ENCODE results near the gene PLXNB2. TPM values are rescaled to one million over a fixed set of nuclear protein-coding genes. Genes with fewer than 3 reads are reported as not detected.
"Not testable (repeated sequence)": the region's sequence is repeated elsewhere in the genome, so short reads cannot be mapped to it uniquely, and the experiment has no call there.

Gene PLXNB2
- total RNA-seq, 3 donors from 2014 or later: 4.0 to 4.8 (median 4.7) TPM

DNA sequence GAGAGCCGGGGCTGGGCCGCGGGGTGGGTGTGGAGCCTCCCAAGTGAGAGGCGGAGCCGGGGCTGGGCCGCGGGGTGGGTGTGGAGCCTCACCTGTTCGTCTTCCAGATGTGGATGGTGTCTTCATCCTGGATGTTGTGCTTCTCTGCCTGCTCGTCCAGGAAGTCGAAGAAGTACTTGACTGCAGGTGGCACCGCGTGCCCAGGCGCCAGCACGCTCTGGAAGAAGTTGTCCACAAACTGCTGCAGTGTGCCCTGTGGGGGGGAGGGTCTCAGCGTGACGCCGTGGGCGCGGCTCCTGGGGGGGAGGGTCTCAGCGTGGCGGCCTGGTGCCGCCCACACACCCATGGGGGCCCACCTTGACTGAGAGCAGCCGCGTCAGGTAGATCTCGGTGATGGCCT is 29.7 kb downstream of the PLXNB2 start:
- Mint-ChIP-seq H3K4me1 (ENCODE audit: low read depth) (peaks cover 2% of the 10 kb centered on the region), H3K36me3 (ENCODE audit: insufficient read depth) (no peaks in the 10 kb centered on the region)

GRCh38 chr22:50276143-50276542 is 31.3 kb downstream of the PLXNB2 start:
- Mint-ChIP-seq H3K4me1 (ENCODE audit: low read depth) (peaks cover 5% of the 10 kb centered on the region), H3K4me3 (no peak overlapping the region), H3K9me3 (no peaks in the 10 kb centered on the region), H3K27me3 (ENCODE audit: low read depth) (peaks cover 2% of the 10 kb centered on the region), H3K36me3 (ENCODE audit: insufficient read depth) (no peaks in the 10 kb centered on the region)
- DNase-seq: no peak
- ATAC-seq: peak; percentile 44 to 51

More for the DNA sequence above, 29.7 kb downstream of the PLXNB2 start:
- H3K4me3 Mint-ChIP-seq: no peak overlapping the region
- no peak for ATAC-seq
- peaks cover 1% of the 10 kb centered on the region for H3K27me3 Mint-ChIP-seq (ENCODE audit: low read depth)
- H3K9me3 Mint-ChIP-seq: no peaks in the 10 kb centered on the region
- DNase-seq: no peak

DNA sequence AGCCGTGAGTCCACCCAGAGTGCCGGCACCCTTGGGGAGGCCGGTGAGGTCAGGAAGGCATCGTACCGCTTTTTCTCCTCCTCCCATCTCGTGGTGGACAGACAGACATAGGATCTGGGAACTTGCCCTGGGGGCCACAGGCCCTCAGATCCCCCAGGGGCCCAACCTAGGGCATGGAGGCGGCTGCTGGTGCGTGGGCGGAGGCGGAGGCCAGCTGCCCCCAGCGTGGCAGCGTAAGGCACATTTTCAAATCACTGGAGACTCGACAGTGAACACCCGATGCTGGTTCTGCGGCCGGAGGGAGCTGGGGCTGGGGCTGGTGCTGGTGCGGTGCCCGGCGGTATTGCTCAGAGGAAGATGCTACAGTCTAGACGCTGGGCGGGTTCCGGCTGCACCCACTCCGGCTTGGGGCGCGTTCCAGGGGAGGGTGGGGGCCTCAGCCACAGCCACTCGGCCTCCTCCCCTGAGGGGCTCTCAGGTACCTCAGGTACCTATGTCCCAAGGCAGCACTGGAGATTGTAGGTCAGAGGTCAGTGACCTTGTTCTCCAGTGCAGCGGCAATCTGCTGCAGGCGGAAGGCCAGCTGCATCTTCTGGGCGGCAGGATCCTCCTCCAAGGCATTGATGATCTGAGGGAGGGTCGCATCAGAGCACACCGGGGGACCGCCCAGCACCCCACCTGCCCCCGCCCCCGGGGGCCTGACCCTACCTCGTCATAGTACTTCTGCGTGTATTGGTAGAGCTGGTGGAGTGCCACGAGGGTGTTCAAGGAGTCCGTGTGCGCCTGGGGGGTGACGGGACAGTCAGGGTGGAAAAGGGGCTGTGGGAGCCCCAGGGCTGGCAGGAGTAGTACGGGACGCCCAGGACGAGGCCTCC is 32.0 kb downstream of the PLXNB2 start:
- no peak overlapping the region for H3K4me3 Mint-ChIP-seq
- ATAC-seq: no peak
- H3K27me3 Mint-ChIP-seq (ENCODE audit: low read depth): peaks cover 2% of the 10 kb centered on the region

DNA sequence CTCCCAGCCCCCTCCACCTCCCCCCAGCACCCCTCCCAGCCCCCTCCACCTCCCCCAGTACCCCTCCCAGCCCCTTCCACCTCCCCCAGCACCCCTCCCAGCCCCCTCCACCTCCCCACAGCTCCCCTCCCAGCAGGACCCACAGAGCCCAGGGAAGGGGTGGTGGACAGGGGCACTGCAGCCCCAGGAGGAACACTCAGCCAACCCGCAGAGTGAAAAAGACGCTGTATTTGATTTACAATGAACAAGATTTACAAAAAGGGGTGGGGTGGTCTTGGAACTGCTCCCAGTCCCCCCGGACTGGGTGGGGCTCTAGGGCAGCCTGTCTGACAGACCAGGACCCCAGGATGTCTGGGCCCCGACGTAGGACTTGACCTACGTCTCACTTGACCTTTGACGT is 32.7 kb downstream of the PLXNB2 start:
- Mint-ChIP-seq H3K4me1 (ENCODE audit: low read depth) (peaks cover 6% of the 10 kb centered on the region), H3K27me3 (ENCODE audit: low read depth) (peaks cover 2% of the 10 kb centered on the region)
- DNase-seq: no peak

More for the DNA sequence above, 32.0 kb downstream of the PLXNB2 start:
- Mint-ChIP-seq H3K9me3 (no peaks in the 10 kb centered on the region), H3K36me3 (ENCODE audit: insufficient read depth) (no peaks in the 10 kb centered on the region), H3K4me1 (ENCODE audit: low read depth) (peaks cover 6% of the 10 kb centered on the region)
- DNase-seq: no peak

GRCh38 chr22:50274311-50274710 is 33.1 kb downstream of the PLXNB2 start:
- H3K9me3 Mint-ChIP-seq: no peaks in the 10 kb centered on the region
- no peak for ATAC-seq

More for the DNA sequence above, 32.7 kb downstream of the PLXNB2 start:
- ATAC-seq: no peak
- Mint-ChIP-seq H3K36me3 (ENCODE audit: insufficient read depth) (no peaks in the 10 kb centered on the region), H3K4me3 (no peak overlapping the region), H3K9me3 (no peaks in the 10 kb centered on the region)

GRCh38 chr22:50273781-50274180 is 33.7 kb downstream of the PLXNB2 start:
- not testable (repeated sequence) for H3K4me3 Mint-ChIP-seq; H3K27me3 Mint-ChIP-seq (ENCODE audit: low read depth); DNase-seq; H3K4me1 Mint-ChIP-seq (ENCODE audit: low read depth); H3K9me3 Mint-ChIP-seq; ATAC-seq; H3K36me3 Mint-ChIP-seq (ENCODE audit: insufficient read depth)

More at GRCh38 chr22:50274311-50274710, 33.1 kb downstream of the PLXNB2 start:
- DNase-seq: peak; percentile 29
- no peak overlapping the region for H3K4me3 Mint-ChIP-seq
- H3K36me3 Mint-ChIP-seq (ENCODE audit: insufficient read depth): no peaks in the 10 kb centered on the region
- peaks cover 6% of the 10 kb centered on the region for H3K4me1 Mint-ChIP-seq (ENCODE audit: low read depth)
- H3K27me3 Mint-ChIP-seq (ENCODE audit: low read depth): peaks cover 2% of the 10 kb centered on the region

GRCh38 chr22:50273352-50273751 is 34.1 kb downstream of the PLXNB2 start:
- not testable (repeated sequence) for H3K27me3 Mint-ChIP-seq (ENCODE audit: low read depth); H3K4me3 Mint-ChIP-seq; H3K36me3 Mint-ChIP-seq (ENCODE audit: insufficient read depth); H3K9me3 Mint-ChIP-seq; ATAC-seq; DNase-seq
- peaks cover 11% of the 10 kb centered on the region for H3K4me1 Mint-ChIP-seq (ENCODE audit: low read depth)

GRCh38 chr22:50272044-50272802 is 35.2 kb downstream of the PLXNB2 start:
- peaks cover 14% of the 10 kb centered on the region for H3K4me1 Mint-ChIP-seq (ENCODE audit: low read depth)

DNA sequence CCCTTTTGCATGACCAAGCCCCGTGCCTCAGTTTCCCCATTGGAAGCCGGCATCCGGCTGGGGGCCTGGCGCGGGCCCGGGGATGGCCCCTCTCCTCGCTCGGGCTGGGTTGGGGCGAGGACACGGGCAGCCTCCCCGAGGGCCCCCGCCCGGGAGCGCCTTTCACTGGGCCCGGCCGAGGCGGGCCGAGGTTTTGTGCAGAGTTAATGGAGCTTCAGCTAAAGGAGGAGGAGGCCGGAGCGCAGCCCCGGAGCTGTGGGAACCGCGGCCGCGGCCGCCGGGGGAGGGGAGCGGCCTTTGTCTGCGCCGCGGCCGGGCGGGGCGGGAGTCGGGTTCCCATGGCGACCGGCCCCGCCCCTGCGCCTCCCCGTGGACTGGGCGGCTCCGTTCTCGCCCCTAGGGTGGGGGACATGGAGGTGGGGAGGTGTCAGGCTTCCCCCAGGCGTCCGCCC is 35.9 kb downstream of the PLXNB2 start:
- H3K36me3 Mint-ChIP-seq (ENCODE audit: insufficient read depth): no peaks in the 10 kb centered on the region
- peak; percentile 43 for DNase-seq
- peaks cover 2% of the 10 kb centered on the region for H3K27me3 Mint-ChIP-seq (ENCODE audit: low read depth)
- no peak overlapping the region for H3K4me3 Mint-ChIP-seq
- peaks cover 14% of the 10 kb centered on the region for H3K4me1 Mint-ChIP-seq (ENCODE audit: low read depth)
- peak in 1 of 2 donors; percentile 24 for ATAC-seq
- H3K9me3 Mint-ChIP-seq: no peaks in the 10 kb centered on the region

More at GRCh38 chr22:50272044-50272802, 35.2 kb downstream of the PLXNB2 start:
- DNase-seq (no peak), ATAC-seq (no peak)
- H3K9me3 Mint-ChIP-seq: no peaks in the 10 kb centered on the region
- H3K27me3 Mint-ChIP-seq (ENCODE audit: low read depth): peaks cover 2% of the 10 kb centered on the region
- no peaks in the 10 kb centered on the region for H3K36me3 Mint-ChIP-seq (ENCODE audit: insufficient read depth)
- H3K4me3 Mint-ChIP-seq: no peak overlapping the region

DNA sequence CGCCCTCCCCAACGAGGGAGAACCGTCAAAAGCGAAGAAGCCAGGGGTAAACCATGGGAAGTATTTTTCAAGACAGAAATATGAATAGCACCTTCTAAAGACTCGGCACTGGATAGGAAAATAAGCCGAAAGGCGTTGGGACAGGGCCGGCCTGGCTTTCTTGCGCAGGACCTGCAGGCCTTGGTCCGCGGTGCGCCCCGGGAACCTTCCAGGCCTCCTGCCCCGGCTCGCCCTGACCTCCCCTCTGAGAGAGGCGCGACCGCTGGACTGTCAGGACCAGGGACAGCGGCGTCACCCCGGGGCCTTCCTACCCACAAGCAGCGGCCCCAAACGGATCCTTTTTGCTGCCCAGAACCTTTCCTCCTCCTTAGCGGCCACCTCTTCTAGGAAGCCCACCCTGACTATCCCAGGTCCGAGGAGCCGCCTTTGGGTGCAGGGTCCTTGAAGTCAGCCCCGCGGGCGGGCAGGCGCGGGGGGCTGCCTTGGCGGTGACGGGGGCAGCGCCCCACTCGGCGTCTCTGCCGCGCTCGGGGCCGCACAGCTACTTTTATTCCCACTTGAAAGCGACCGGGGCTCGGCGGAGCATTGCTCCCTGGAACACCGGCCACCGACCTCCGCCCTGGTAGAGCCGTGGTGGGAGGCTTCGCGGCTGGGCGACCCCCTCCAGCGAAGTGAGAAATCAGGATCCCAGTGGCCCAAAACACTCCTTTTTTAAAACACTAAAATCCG is 36.6 kb downstream of the PLXNB2 start:
- Mint-ChIP-seq H3K4me3 (peak overlapping the region; percentile 69), H3K27me3 (ENCODE audit: low read depth) (peaks cover 2% of the 10 kb centered on the region), H3K9me3 (no peaks in the 10 kb centered on the region), H3K4me1 (ENCODE audit: low read depth) (peaks cover 14% of the 10 kb centered on the region), H3K36me3 (ENCODE audit: insufficient read depth) (no peaks in the 10 kb centered on the region)
- DNase-seq: peak; percentile 60
- peak; percentile 51 to 57 for ATAC-seq

- Mint-ChIP-seq H3K36me3 (ENCODE audit: insufficient read depth) (no peaks in the 10 kb centered on the region), H3K4me1 (ENCODE audit: low read depth) (peaks cover 14% of the 10 kb centered on the region), H3K9me3 (no peaks in the 10 kb centered on the region), H3K4me3 (peak within 1 kb of the TSS; percentile 69), H3K27me3 (ENCODE audit: low read depth) (peaks cover 3% of the 10 kb centered on the region)
- peak; percentile 68 for DNase-seq
- peak; percentile 55 to 71 for ATAC-seq
Observed at GRCh38 chr22:50269970-50270665, 37.3 kb downstream of the PLXNB2 start, which contains the start of gene MAPK11. Gene MAPK11, minus strand, starts transcription at chr22:50270380. Its CDS starts 88 bp downstream, at chr22:50270292.

GRCh38 chr22:50269573-50269969 is 37.9 kb downstream of the PLXNB2 start:
- H3K27me3 Mint-ChIP-seq (ENCODE audit: low read depth): peaks cover 5% of the 10 kb centered on the region
- H3K9me3 Mint-ChIP-seq: no peaks in the 10 kb centered on the region
- peaks cover 14% of the 10 kb centered on the region for H3K4me1 Mint-ChIP-seq (ENCODE audit: low read depth)
- no peak for DNase-seq
- ATAC-seq: no peak
- peak overlapping the region; percentile 68 for H3K4me3 Mint-ChIP-seq
- H3K36me3 Mint-ChIP-seq (ENCODE audit: insufficient read depth): no peaks in the 10 kb centered on the region

GRCh38 chr22:50268655-50269113 is 38.8 kb downstream of the PLXNB2 start:
- Mint-ChIP-seq H3K36me3 (ENCODE audit: insufficient read depth) (no peaks in the 10 kb centered on the region), H3K27me3 (ENCODE audit: low read depth) (peaks cover 5% of the 10 kb centered on the region), H3K4me1 (ENCODE audit: low read depth) (peaks cover 12% of the 10 kb centered on the region), H3K9me3 (no peaks in the 10 kb centered on the region), H3K4me3 (no peak overlapping the region)
- DNase-seq (no peak), ATAC-seq (no peak)

Measured in activated T-cell treated with anti-CD3 and anti-CD28 coated beads, Interleukin-2, amount 50 U/mL, for 4 hours (primary cell).